ENCODE data around the gene HMGN1. TPM values are rescaled to one million over a fixed set of nuclear protein-coding genes. Genes with fewer than 3 reads are reported as not detected.
"Not testable (repeated sequence)": the region's sequence is repeated elsewhere in the genome, so short reads cannot be mapped to it uniquely, and the experiment has no call there.

Gene HMGN1
- total RNA-seq, 1 donor from 2014 or later, result 409 TPM

DNA sequence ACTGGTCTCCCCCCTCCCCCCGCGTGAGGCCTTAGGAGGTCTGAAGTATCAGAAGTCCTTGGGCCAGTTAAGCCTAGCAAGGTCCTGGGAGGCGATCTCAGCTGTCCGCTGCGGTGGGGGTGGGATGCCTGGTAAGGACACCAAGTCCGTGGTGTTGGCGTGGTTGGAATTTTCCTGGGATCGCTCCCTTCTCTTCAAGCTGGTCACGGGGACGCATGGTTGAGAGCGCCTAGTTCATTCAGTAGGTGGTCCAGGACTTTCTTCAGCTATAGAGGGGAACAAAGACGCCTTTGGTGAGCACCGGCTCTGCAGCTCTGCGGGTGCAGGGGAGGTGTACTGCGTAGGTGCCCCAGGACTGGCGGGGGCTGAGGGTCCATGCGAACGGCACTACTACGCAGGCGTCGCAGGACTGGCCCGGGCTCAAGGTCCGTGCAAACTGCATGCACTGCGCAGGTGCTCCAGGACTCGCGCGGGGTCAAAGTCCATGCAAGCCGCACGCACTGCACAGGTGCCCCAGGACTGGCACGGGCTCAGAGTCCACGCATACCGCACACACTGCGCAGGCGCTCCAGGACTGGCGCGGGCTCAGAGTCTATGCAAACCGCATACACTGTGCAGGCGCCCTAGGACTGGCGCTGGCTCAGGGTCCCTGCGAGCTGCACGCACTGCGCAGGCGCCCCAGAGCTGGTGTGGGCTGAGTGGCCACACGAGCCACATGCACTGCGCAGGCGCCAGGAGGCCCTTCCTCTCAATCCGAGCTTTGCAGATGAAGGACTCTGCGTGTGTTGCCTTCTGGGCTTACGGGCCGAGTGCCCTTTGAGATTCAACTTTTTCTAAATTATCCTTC lies 36.6 kb upstream of the HMGN1 start:
- peak; percentile 33 for DNase-seq (ENCODE audit: low spot score)
- TF ChIP-seq, protein P1, sequence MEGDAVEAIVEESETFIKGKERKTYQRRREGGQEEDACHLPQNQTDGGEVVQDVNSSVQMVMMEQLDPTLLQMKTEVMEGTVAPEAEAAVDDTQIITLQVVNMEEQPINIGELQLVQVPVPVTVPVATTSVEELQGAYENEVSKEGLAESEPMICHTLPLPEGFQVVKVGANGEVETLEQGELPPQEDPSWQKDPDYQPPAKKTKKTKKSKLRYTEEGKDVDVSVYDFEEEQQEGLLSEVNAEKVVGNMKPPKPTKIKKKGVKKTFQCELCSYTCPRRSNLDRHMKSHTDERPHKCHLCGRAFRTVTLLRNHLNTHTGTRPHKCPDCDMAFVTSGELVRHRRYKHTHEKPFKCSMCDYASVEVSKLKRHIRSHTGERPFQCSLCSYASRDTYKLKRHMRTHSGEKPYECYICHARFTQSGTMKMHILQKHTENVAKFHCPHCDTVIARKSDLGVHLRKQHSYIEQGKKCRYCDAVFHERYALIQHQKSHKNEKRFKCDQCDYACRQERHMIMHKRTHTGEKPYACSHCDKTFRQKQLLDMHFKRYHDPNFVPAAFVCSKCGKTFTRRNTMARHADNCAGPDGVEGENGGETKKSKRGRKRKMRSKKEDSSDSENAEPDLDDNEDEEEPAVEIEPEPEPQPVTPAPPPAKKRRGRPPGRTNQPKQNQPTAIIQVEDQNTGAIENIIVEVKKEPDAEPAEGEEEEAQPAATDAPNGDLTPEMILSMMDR (IDR thresholded peaks at IDR 0.05; ENCODE audit: unreplicated experiment), result no peak
- peaks cover 10% of the 10 kb centered on the region for H3K27me3 Mint-ChIP-seq (ENCODE audit: unreplicated experiment)

DNA sequence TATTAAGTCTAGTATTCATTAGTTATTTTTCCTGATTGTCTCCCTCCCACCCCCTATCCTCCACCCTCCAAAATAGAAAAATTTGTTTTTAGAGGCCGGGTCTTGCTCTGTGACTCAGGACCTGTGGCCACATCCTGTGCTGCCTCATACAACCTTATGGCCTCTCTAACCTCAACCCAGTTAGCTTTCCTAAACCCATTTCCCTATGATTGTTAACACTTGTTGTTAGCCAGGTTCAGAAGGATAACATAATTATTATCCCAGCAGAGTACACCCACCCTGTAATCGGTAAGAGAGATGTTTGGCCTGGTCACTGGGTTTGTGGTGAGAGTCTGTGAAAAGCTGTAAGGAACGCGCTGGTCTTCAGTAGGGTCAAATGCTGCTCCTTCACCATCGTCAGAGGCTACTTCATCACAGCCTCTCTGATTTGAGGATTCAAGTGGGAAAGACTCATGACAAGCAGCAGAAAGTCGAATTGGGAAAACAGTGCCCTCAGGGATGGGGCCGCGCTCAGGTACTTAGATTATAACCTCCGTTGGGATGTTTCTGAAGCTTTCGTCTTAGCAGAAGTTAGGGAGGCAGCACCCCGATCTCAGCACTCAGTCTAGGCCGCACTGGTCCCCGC lies 35.9 kb upstream of the HMGN1 start:
- TF ChIP-seq, protein P1 (IDR thresholded peaks at IDR 0.05; ENCODE audit: unreplicated experiment), result no peak
- Mint-ChIP-seq H3K4me3 (ENCODE audit: unreplicated experiment) (no peak overlapping the region), H3K4me1 (ENCODE audit: unreplicated experiment) (peaks cover 18% of the 10 kb centered on the region), H3K27ac (ENCODE audit: unreplicated experiment) (no peak overlapping the region), H3K9me3 (ENCODE audit: unreplicated experiment) (no peaks in the 10 kb centered on the region), H3K27me3 (ENCODE audit: unreplicated experiment) (peaks cover 10% of the 10 kb centered on the region), H3K36me3 (ENCODE audit: low read depth, unreplicated experiment) (peaks cover 18% of the 10 kb centered on the region)
- no peak for DNase-seq (ENCODE audit: low spot score)

More for the DNA sequence above, 36.6 kb upstream of the HMGN1 start:
- Mint-ChIP-seq H3K4me1 (ENCODE audit: unreplicated experiment) (peaks cover 18% of the 10 kb centered on the region), H3K27ac (ENCODE audit: unreplicated experiment) (no peak overlapping the region), H3K9me3 (ENCODE audit: unreplicated experiment) (no peaks in the 10 kb centered on the region), H3K4me3 (ENCODE audit: unreplicated experiment) (no peak overlapping the region), H3K36me3 (ENCODE audit: low read depth, unreplicated experiment) (peaks cover 19% of the 10 kb centered on the region)

DNA sequence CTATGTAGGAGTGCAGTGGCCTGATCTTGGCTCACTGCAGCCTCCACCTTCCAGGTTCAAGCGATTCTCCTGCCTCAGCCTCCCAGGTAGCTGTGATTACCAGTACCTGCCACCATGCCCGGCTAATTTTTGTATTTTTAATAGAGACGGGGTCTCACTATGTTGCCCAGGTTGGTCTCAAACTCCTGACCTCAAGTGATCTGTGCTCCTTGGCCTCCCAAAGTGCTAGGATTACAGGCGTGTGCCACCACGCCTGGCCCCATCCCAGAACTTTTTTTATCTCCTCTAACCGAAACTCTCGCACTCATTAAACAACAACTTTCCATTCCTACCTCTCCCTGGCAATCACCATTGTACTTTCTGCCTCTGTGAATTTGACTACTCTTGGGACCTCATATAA lies 33.2 kb upstream of the HMGN1 start:
- not testable (repeated sequence) for H3K27ac Mint-ChIP-seq (ENCODE audit: unreplicated experiment); H3K36me3 Mint-ChIP-seq (ENCODE audit: low read depth, unreplicated experiment); H3K27me3 Mint-ChIP-seq (ENCODE audit: unreplicated experiment); DNase-seq (ENCODE audit: low spot score); H3K9me3 Mint-ChIP-seq (ENCODE audit: unreplicated experiment)
- peaks cover 14% of the 10 kb centered on the region for H3K4me1 Mint-ChIP-seq (ENCODE audit: unreplicated experiment)
- peak overlapping the region; percentile 33 for H3K4me3 Mint-ChIP-seq (ENCODE audit: unreplicated experiment)

DNA sequence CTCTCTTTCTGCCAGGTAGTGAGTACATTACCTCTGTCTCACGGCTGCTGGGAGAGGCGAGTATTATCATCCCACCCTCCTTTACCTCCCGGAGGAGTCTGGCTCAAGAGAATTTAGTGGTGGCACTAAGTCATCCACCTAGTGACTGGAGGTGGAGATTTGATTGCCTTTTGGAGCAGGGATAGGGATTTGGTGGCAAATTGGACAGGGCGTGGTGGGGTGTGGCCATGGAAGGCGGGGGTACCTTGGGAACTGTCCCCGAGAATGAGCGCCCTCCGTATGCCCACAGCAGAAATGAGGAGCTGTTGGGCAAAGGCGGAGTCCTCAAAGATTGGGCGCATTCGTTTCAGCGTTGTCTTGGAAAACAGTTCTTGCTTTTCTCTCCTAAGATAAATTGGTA lies 32.1 kb upstream of the HMGN1 start:
- DNase-seq (ENCODE audit: low spot score), result no peak
- Mint-ChIP-seq H3K36me3 (ENCODE audit: low read depth, unreplicated experiment) (peaks cover 8% of the 10 kb centered on the region), H3K4me1 (ENCODE audit: unreplicated experiment) (peaks cover 16% of the 10 kb centered on the region), H3K27me3 (ENCODE audit: unreplicated experiment) (peaks cover 6% of the 10 kb centered on the region), H3K27ac (ENCODE audit: unreplicated experiment) (peak overlapping the region; percentile 96), H3K9me3 (ENCODE audit: unreplicated experiment) (no peaks in the 10 kb centered on the region), H3K4me3 (ENCODE audit: unreplicated experiment) (peak overlapping the region; percentile 96)
- TF ChIP-seq, protein P1 (IDR thresholded peaks at IDR 0.05; ENCODE audit: unreplicated experiment), result no peak

DNA sequence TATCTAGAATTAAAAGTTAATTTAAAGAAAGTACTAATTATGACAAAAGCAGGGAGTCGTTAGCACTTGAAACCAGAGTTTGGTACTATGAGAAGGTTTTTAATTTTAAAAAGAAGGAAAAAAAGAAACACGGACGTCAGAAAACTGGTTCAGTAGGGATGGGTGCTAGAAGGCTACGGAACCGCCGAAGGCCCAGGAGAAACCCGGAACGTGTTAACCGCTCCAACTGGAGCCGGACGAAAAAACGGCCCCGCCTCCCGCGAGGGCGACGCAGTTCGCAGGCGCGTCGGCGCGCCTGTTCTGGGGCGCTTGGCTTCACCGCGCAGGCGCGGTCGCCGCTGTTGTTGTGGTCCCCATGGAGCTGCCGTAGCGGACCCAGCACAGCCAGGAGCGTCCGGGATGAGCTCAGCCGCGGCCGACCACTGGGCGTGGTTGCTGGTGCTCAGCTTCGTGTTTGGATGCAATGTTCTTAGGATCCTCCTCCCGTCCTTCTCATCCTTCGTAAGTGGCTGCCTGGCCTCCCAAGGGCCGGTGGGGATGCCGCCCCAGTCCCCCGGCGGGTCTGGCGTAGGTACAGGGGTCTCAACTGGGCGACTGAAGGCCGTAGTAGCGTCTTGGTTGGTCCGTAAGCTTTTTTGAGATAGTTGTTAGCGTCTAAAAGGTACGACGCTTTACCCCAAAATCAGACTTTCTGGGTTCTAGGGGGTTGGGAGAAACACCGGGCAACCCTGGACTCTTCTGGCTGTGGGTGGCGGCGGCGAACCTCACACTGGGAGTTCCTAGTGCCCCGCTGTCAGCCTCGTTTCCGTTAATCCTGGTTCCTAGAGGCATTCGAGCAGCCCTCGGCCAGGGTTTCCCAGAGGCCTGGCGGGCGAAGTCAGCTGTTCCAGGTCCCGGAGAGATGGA lies 31.4 kb upstream of the HMGN1 start:
- peaks cover 8% of the 10 kb centered on the region for H3K36me3 Mint-ChIP-seq (ENCODE audit: low read depth, unreplicated experiment)
- DNase-seq (ENCODE audit: low spot score), result peak; percentile 93
- TF ChIP-seq, protein P1 (IDR thresholded peaks at IDR 0.05; ENCODE audit: unreplicated experiment), result no peak
- H3K9me3 Mint-ChIP-seq (ENCODE audit: unreplicated experiment), result no peaks in the 10 kb centered on the region
- H3K4me3 Mint-ChIP-seq (ENCODE audit: unreplicated experiment), result peak overlapping the region; percentile 96
- peaks cover 14% of the 10 kb centered on the region for H3K4me1 Mint-ChIP-seq (ENCODE audit: unreplicated experiment)
- peak overlapping the region; percentile 96 for H3K27ac Mint-ChIP-seq (ENCODE audit: unreplicated experiment)
- peaks cover 6% of the 10 kb centered on the region for H3K27me3 Mint-ChIP-seq (ENCODE audit: unreplicated experiment)
